Lung (tissue), 12 donors: ENCODE data around the gene JUP. TPM values are rescaled to one million over a fixed set of nuclear protein-coding genes. Genes with fewer than 3 reads are reported as not detected.

Experiments
- ATAC-seq: fragments of 200-7000 bp; cut with Tn5 transposase; one replicate; pipeline ENCODE4 v1.9.1; 2020; ENCODE audit warnings: moderate number of reproducible peaks; ENCODE audit not compliant: insufficient read depth, low FRiP score
- DNase-seq, 3 donors: peaks; one replicate each; pipeline ENCODE4 v3.0.0-alpha.2; 2013 to 2017
- H3K27ac ChIP-seq, 2 donors: one replicate each; pipeline ENCODE4 v1.5.1; 2013; ENCODE audit warnings: mild to moderate bottlenecking in 2 of 2, moderate library complexity in 2 of 2, control low read depth in 1 of 2, inconsistent platforms in 1 of 2, low read depth in 1 of 2, low read length in 1 of 2
- H3K27me3 ChIP-seq, 3 donors: one replicate each; pipeline ENCODE4 v1.5.1; 2013; ENCODE audit warnings: low read length in 2 of 3; ENCODE audit not compliant: control insufficient read depth in 3 of 3, insufficient read depth in 3 of 3
- H3K36me3 ChIP-seq, 4 donors: one replicate each; pipeline ENCODE4 v1.5.1; 2013; ENCODE audit warnings: low read length in 4 of 4, mild to moderate bottlenecking in 1 of 4, moderate library complexity in 1 of 4; ENCODE audit not compliant: control insufficient read depth in 4 of 4, insufficient read depth in 4 of 4
- H3K4me1 ChIP-seq, 5 donors: one replicate each; pipeline ENCODE4 v1.5.1; 2013; ENCODE audit warnings: low read length in 5 of 5, mild to moderate bottlenecking in 2 of 5, moderate library complexity in 1 of 5; ENCODE audit not compliant: control insufficient read depth in 5 of 5, insufficient read depth in 5 of 5
- H3K4me3 ChIP-seq: one replicate; pipeline ENCODE4 v1.5.1; 2013; ENCODE audit warnings: mild to moderate bottlenecking, control low read depth, moderate library complexity
- H3K9ac ChIP-seq, 2 donors: one replicate each; pipeline ENCODE4 v1.5.1; 2013; ENCODE audit warnings: low read length in 2 of 2, control low read depth in 1 of 2; ENCODE audit not compliant: insufficient read depth in 1 of 2
- H3K9me3 ChIP-seq, 4 donors: one replicate each; pipeline ENCODE4 v1.5.1; 2013; ENCODE audit warnings: low read length in 3 of 4, mild to moderate bottlenecking in 1 of 4, moderate library complexity in 1 of 4; ENCODE audit not compliant: control insufficient read depth in 4 of 4, insufficient read depth in 3 of 4
- WGBS, 2 donors: extraction: QIAGEN DNeasy Blood & Tissue Kit; methylation state at CpG; one replicate each; pipeline ENCODE4 v1.1.7; 2013; 5-methylcytosine and 5-hydroxymethylcytosine counted together
- polyA plus RNA-seq, 2 donors: library from polyadenylated mRNA; stranded (reverse); fragments of 200-250 nt; gene quantifications; one replicate each; pipeline ENCODE4 v1.2.1, GENCODE V29; 2013
- total RNA-seq, 2 donors: library from RNA; depleted of rRNA in 1 of 2; stranded (reverse); fragments of >200 nt in 1 of 2; gene quantifications; one replicate each; pipeline ENCODE4 v1.2.1, GENCODE V29; 2014 to 2021
- TF ChIP-seq, protein P1 (sequence below): IDR thresholded peaks from 2 replicates; pipeline ENCODE4 v1.5.1; 2012; ENCODE audit warnings: mild to moderate bottlenecking; ENCODE audit errors: control extremely low read depth, extremely low read depth
- donor health status: control.
- donor health status: control.
- donor health status: Bipolar disorder and iron deficiency.
- donor health status: healthy.
- donor health status: DM: yes; HTN: yes; CAD: no.

JUP gene
- total and polyA plus RNA-seq, 4 donors, result 60.9 to 150 (median 101) TPM

DNA sequence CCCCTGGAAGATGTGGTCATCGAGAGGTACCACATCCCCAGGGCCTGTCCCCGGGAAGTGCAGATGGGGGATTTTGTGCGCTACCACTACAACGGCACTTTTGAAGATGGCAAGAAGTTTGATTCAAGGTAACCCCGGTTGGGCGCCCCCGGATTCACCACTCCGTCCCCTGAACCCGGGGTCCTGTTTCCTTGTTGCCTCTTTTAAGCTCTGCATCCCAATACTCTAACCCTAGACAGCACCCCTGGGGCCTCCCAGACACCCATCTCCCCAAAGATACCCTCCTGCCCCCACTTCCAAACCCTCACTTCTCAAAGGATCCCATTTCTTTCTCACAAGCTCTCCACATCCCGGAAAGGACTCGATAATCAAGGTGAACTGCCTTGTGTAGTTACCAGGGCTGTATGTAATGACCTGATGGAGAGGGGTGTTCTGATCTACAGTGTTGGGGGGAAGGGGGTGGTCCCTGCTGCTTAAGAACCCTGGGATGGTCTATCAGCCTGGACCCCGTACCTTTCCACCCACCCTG is 26.7 kb upstream of the JUP start:
- WGBS, 2 donors, result 43 to 47% methylated on average over 12 of the region's 12 CpGs
- Histone ChIP-seq H3K4me1 (peaks cover 0 to 23% (median 13%) of the 10 kb centered on the region in 5 donors), H3K27me3 (no peaks in the 10 kb centered on the region), H3K27ac (peak overlapping the region in 1 of 2 donors; percentile 18), H3K4me3 (peak overlapping the region; percentile 33), H3K9ac (peak overlapping the region; percentile 46 to 66), H3K9me3 (no peaks in the 10 kb centered on the region), H3K36me3 (peaks cover 0 to 13% (median 1%) of the 10 kb centered on the region in 4 donors)
- TF ChIP-seq, protein P1, sequence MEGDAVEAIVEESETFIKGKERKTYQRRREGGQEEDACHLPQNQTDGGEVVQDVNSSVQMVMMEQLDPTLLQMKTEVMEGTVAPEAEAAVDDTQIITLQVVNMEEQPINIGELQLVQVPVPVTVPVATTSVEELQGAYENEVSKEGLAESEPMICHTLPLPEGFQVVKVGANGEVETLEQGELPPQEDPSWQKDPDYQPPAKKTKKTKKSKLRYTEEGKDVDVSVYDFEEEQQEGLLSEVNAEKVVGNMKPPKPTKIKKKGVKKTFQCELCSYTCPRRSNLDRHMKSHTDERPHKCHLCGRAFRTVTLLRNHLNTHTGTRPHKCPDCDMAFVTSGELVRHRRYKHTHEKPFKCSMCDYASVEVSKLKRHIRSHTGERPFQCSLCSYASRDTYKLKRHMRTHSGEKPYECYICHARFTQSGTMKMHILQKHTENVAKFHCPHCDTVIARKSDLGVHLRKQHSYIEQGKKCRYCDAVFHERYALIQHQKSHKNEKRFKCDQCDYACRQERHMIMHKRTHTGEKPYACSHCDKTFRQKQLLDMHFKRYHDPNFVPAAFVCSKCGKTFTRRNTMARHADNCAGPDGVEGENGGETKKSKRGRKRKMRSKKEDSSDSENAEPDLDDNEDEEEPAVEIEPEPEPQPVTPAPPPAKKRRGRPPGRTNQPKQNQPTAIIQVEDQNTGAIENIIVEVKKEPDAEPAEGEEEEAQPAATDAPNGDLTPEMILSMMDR, result no peak
- DNase-seq (no peak), ATAC-seq (no peak)

DNA sequence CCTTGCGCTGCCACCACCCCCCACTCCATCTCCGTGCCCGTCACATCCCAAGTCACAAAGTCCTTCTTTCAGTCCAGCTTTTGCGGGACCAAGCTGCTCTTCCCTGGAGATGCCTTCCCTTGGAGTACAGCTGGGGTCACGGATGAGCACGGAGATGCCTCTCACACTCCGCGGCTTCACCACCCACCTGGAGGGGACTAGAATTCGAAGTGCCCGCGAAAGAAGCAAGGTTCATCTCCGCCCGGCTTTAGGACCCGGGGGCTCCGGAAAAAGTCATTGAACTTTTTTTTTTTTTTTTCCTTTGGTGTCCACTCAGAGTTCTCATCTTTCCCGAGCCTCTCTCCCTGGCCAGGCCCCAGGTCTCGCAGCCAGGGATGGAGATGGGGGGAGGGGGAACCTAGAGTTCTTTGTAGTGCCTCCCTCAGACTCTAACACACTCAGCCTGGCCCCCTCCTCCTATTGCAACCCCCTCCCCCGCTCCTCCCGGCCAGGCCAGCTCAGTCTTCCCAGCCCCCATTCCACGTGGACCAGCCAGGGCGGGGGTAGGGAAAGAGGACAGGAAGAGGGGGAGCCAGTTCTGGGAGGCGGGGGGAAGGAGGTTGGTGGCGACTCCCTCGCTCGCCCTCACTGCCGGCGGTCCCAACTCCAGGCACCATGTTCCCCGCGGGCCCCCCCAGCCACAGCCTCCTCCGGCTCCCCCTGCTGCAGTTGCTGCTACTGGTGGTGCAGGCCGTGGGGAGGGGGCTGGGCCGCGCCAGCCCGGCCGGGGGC is 26.1 kb upstream of the JUP start, which contains the start of gene FKBP10:
FKBP10 (plus strand) TSS at position 624 of the 771 bp plus-strand sequence; CDS start at position 655, 31 bp downstream.
- peak within 1 kb of the TSS in 1 of 2 donors; percentile 64 for H3K27ac ChIP-seq
- ATAC-seq (peak; percentile 49), DNase-seq (peak; percentile 95 to 97 (median 97))
- 4% methylated on average over 34 to 35 of the region's 35 CpGs for WGBS, 2 donors
- no peaks in the 10 kb centered on the region for H3K9me3 ChIP-seq
- peaks cover 0 to 8% (median 1%) of the 10 kb centered on the region in 4 donors for H3K36me3 ChIP-seq
- TF ChIP-seq, protein P1, result no peak
- peak within 1 kb of the TSS; percentile 79 for H3K4me3 ChIP-seq
- H3K4me1 ChIP-seq, result peaks cover 0 to 23% (median 13%) of the 10 kb centered on the region in 5 donors
- H3K9ac ChIP-seq, result peak within 1 kb of the TSS; percentile 46 to 66
- no peaks in the 10 kb centered on the region for H3K27me3 ChIP-seq

DNA sequence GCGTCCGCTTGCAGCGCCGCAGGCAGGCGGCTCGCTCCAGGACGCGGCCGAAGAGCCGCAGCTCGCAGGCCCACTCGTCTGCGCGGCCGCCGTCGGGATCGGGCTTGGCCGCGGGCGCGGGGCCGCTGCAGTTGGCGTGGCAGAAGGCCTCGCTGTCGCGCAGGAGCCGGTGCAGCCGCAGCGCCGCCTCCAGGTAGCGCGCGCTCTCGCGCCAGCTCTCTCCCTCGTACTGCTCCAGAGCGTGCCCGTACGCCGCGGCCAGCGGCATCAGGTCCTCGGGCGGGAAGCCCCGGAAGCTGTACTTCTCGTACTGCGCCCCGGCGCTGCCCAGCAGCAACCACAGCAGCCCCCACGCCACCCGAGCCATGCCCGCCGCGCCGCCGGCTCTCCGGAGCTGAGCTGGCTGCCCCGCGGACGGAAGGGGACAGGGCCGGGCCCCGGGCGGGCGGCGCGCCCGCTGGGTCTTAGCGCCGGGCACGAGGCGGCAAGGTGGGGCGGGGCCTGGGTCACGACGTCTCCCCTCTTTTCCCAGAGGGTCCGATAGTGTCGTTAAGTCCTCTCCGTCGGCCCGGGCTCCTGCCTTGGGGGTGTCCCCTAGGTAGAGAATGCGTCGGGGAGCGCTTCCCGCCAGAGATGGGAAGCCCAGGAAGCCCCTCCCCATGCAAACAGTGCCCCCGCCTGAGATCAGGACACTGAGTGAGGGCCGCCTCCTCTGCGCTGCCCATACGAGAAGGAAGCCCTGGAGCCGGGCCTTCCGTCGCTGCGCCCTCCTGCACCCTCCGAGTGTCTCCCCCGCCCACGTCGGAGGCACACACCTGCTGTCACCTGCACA is 25.3 kb upstream of the JUP start, which contains the start of gene P3H4:
P3H4 (minus strand) TSS at position 401 of the 832 bp plus-strand sequence; CDS start at position 367, 34 bp downstream.
- peak; percentile 90 for ATAC-seq
- peak within 1 kb of the TSS in 1 of 2 donors; percentile 64 for H3K27ac ChIP-seq
- peak within 1 kb of the TSS; percentile 23 to 46 for H3K9ac ChIP-seq
- no peaks in the 10 kb centered on the region for H3K27me3 ChIP-seq
- H3K4me1 ChIP-seq, result peaks cover 0 to 23% (median 13%) of the 10 kb centered on the region in 5 donors
- H3K36me3 ChIP-seq, result peaks cover 0 to 9% (median under 1%) of the 10 kb centered on the region in 4 donors
- peak within 1 kb of the TSS; percentile 79 for H3K4me3 ChIP-seq
- 0% methylated on average over 67 to 96 of the region's 96 CpGs for WGBS, 2 donors
- peak; percentile 83 to 90 (median 87) for DNase-seq
- H3K9me3 ChIP-seq, result no peaks in the 10 kb centered on the region
- TF ChIP-seq, protein P1, result peak; percentile 53
